ENCODE data around the gene SEC14L2. TPM values are rescaled to one million over a fixed set of nuclear protein-coding genes. Genes with fewer than 3 reads are reported as not detected.

The SEC14L2 gene
- total RNA-seq, 1 experiment from 2014 or later: 8.4 TPM

- DNase-seq: no peak
- no peaks in the 10 kb centered on the region for H3K9me3 ChIP-seq (ENCODE audit: low read length)
Measured at GRCh38 chr22:30470655-30471054, 73.8 kb downstream of the SEC14L2 start.

DNA sequence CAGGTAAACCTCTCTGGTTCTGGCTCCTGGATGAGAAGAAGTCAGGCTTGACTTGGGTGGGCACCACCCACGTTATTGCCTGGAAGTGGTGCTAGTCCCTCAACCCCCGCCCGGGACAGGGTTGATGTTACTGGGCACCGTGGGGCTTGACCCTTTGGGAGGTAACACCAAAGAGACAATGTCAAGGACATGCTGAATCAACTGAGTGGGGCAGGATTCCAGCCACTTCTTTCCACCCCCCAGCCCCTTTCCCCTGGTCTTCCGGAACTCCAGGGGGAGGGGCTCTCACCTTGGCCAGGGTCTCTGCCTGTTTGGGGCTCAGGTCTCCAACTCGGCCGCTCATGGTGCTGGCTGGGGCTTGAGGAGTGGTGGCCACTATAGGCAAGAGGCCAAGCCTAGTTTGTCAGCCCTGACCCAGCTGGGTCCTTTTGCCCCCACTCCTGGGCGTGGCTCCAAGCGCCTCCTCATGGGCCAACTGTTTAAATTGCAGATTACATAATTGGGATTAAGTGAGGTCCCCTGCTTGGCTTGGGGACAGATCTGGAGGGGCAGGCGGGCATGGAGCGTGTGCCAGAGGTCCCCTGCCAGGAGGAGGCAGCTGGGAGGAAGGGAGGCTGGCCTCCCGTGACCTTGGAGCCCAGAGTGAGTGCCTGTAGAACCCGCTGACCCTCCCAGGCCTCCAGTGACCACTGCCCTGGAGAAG, 74.9 kb downstream of the SEC14L2 start, which contains the start of gene SEC14L3:
SEC14L3 (minus strand) TSS at position 402 of the 703 bp plus-strand sequence; CDS start at position 343, 59 bp downstream.
- Histone ChIP-seq H4K20me1 (ENCODE audit: insufficient read depth, low read depth, low read length) (no peaks in the 10 kb centered on the region), H2AFZ (ENCODE audit: low read length) (no peak within 1 kb of the TSS), H3K27ac (ENCODE audit: low read length) (no peak within 1 kb of the TSS), H3K79me2 (ENCODE audit: low read length) (no peaks in the 10 kb centered on the region), H3K4me1 (ENCODE audit: low read length) (no peaks in the 10 kb centered on the region), H3K9ac (ENCODE audit: low read length) (no peak within 1 kb of the TSS), H3K9me2 (replicated peaks; ENCODE audit: insufficient read depth, low read length) (no peaks in the 10 kb centered on the region), H3K4me2 (ENCODE audit: low read depth, low read length, poor library complexity, severe bottlenecking) (no peak within 1 kb of the TSS), H3K27me3 (ENCODE audit: low read length) (no peaks in the 10 kb centered on the region), H3K9me3 (ENCODE audit: low read length) (no peaks in the 10 kb centered on the region), H3K4me3 (ENCODE audit: low read length) (no peak within 1 kb of the TSS), H3K36me3 (ENCODE audit: insufficient read depth, low read length) (no peaks in the 10 kb centered on the region)
- no peak for DNase-seq

More at GRCh38 chr22:30470655-30471054, 73.8 kb downstream of the SEC14L2 start:
- no peak overlapping the region for H3K4me3 ChIP-seq (ENCODE audit: low read length)
- H3K4me1 ChIP-seq (ENCODE audit: low read length): no peaks in the 10 kb centered on the region
- H3K9ac ChIP-seq (ENCODE audit: low read length): no peak overlapping the region
- no peaks in the 10 kb centered on the region for H3K27me3 ChIP-seq (ENCODE audit: low read length)
- no peaks in the 10 kb centered on the region for H4K20me1 ChIP-seq (ENCODE audit: insufficient read depth, low read depth, low read length)
- H2AFZ ChIP-seq (ENCODE audit: low read length): no peak overlapping the region
- no peaks in the 10 kb centered on the region for H3K79me2 ChIP-seq (ENCODE audit: low read length)
- H3K36me3 ChIP-seq (ENCODE audit: insufficient read depth, low read length): no peaks in the 10 kb centered on the region
- H3K9me2 ChIP-seq (replicated peaks; ENCODE audit: insufficient read depth, low read length): no peaks in the 10 kb centered on the region
- no peak overlapping the region for H3K4me2 ChIP-seq (ENCODE audit: low read depth, low read length, poor library complexity, severe bottlenecking)
- no peak overlapping the region for H3K27ac ChIP-seq (ENCODE audit: low read length)

- Histone ChIP-seq H3K36me3 (ENCODE audit: insufficient read depth, low read length) (no peaks in the 10 kb centered on the region), H2AFZ (ENCODE audit: low read length) (no peak overlapping the region), H3K9me2 (replicated peaks; ENCODE audit: insufficient read depth, low read length) (no peaks in the 10 kb centered on the region), H3K9me3 (ENCODE audit: low read length) (no peaks in the 10 kb centered on the region), H3K4me1 (ENCODE audit: low read length) (no peaks in the 10 kb centered on the region), H3K79me2 (ENCODE audit: low read length) (no peaks in the 10 kb centered on the region), H4K20me1 (ENCODE audit: insufficient read depth, low read depth, low read length) (no peaks in the 10 kb centered on the region), H3K4me2 (ENCODE audit: low read depth, low read length, poor library complexity, severe bottlenecking) (no peak overlapping the region), H3K27me3 (ENCODE audit: low read length) (no peaks in the 10 kb centered on the region), H3K9ac (ENCODE audit: low read length) (no peak overlapping the region), H3K27ac (ENCODE audit: low read length) (no peak overlapping the region), H3K4me3 (ENCODE audit: low read length) (no peak overlapping the region)
- DNase-seq: no peak
Measured at GRCh38 chr22:30472994-30473720, 76.3 kb downstream of the SEC14L2 start.

- H3K4me2 ChIP-seq (ENCODE audit: low read depth, low read length, poor library complexity, severe bottlenecking): no peak overlapping the region
- no peak overlapping the region for H2AFZ ChIP-seq (ENCODE audit: low read length)
- H3K27ac ChIP-seq (ENCODE audit: low read length): no peak overlapping the region
- no peak for DNase-seq
- no peaks in the 10 kb centered on the region for H3K9me3 ChIP-seq (ENCODE audit: low read length)
- no peak overlapping the region for H3K9ac ChIP-seq (ENCODE audit: low read length)
- no peak overlapping the region for H3K4me3 ChIP-seq (ENCODE audit: low read length)
- H3K9me2 ChIP-seq (replicated peaks; ENCODE audit: insufficient read depth, low read length): no peaks in the 10 kb centered on the region
- no peaks in the 10 kb centered on the region for H3K79me2 ChIP-seq (ENCODE audit: low read length)
- H4K20me1 ChIP-seq (ENCODE audit: insufficient read depth, low read depth, low read length): no peaks in the 10 kb centered on the region
- H3K4me1 ChIP-seq (ENCODE audit: low read length): no peaks in the 10 kb centered on the region
- H3K36me3 ChIP-seq (ENCODE audit: insufficient read depth, low read length): no peaks in the 10 kb centered on the region
- H3K27me3 ChIP-seq (ENCODE audit: low read length): no peaks in the 10 kb centered on the region
Measured at GRCh38 chr22:30474121-30474520, 77.3 kb downstream of the SEC14L2 start.

Small RNA genes within 50 kb of the gene (small RNA-seq; reads per million reads assigned to genes)
- gene AC004832.3 (not detected), gene RNU6-564P (not detected)

Other genes starting within 250 kb of the SEC14L2 start
- gene LIF, start 150.3 kb upstream of the SEC14L2 start, total RNA-seq (2014; rRNA removed; shearing (Covaris generic); ENCODE audit: low replicate concordance): not detected in 2 replicates
- gene OSM, start 130.2 kb upstream of the SEC14L2 start, total RNA-seq (2014; rRNA removed; shearing (Covaris generic); ENCODE audit: low replicate concordance): not detected in 2 replicates
- gene CASTOR1, start 107.5 kb upstream of the SEC14L2 start, total RNA-seq (2014; rRNA removed; shearing (Covaris generic); ENCODE audit: low replicate concordance): 3.2 and 8.4 TPM in 2 replicates
- gene TBC1D10A, start 70.1 kb upstream of the SEC14L2 start, total RNA-seq (2014; rRNA removed; shearing (Covaris generic); ENCODE audit: low replicate concordance): 7.6 and 16.9 TPM in 2 replicates
- 79.0 and 111 TPM in 2 replicates for gene SF3A1, start 40.1 kb upstream of the SEC14L2 start, total RNA-seq (2014; rRNA removed; shearing (Covaris generic); ENCODE audit: low replicate concordance)
- 0.69 and 0.82 TPM in 2 replicates for gene CCDC157, start 40.0 kb upstream of the SEC14L2 start, total RNA-seq (2014; rRNA removed; shearing (Covaris generic); ENCODE audit: low replicate concordance)
- gene RNF215, start 9.6 kb upstream of the SEC14L2 start, total RNA-seq (2014; rRNA removed; shearing (Covaris generic); ENCODE audit: low replicate concordance): 4.0 and 16.9 TPM in 2 replicates
- gene MTFP1, start 28.8 kb downstream of the SEC14L2 start, total RNA-seq (2014; rRNA removed; shearing (Covaris generic); ENCODE audit: low replicate concordance): 69.4 and 120 TPM in 2 replicates
- gene SEC14L3, start 75.0 kb downstream of the SEC14L2 start, total RNA-seq (2014; rRNA removed; shearing (Covaris generic); ENCODE audit: low replicate concordance): not detected in 2 replicates
- not detected in 2 replicates for gene SEC14L4, start 108.7 kb downstream of the SEC14L2 start, total RNA-seq (2014; rRNA removed; shearing (Covaris generic); ENCODE audit: low replicate concordance)
- not detected in 2 replicates for gene SEC14L6, start 149.7 kb downstream of the SEC14L2 start, total RNA-seq (2014; rRNA removed; shearing (Covaris generic); ENCODE audit: low replicate concordance)
- gene GAL3ST1, start 177.6 kb downstream of the SEC14L2 start, total RNA-seq (2014; rRNA removed; shearing (Covaris generic); ENCODE audit: low replicate concordance): not detected in 2 replicates
- 93.6 and 110 TPM in 2 replicates for gene PES1, start 194.9 kb downstream of the SEC14L2 start, total RNA-seq (2014; rRNA removed; shearing (Covaris generic); ENCODE audit: low replicate concordance)
- gene TCN2, start 210.2 kb downstream of the SEC14L2 start, total RNA-seq (2014; rRNA removed; shearing (Covaris generic); ENCODE audit: low replicate concordance): 0.18 and 0.93 TPM in 2 replicates
- gene SLC35E4, start 238.8 kb downstream of the SEC14L2 start, total RNA-seq (2014; rRNA removed; shearing (Covaris generic); ENCODE audit: low replicate concordance): 0.97 and 1.2 TPM in 2 replicates

All from Karpas-422 (cell line).